ENCODE measurements around the gene FAU. TPM values are rescaled to one million over a fixed set of nuclear protein-coding genes. Genes with fewer than 3 reads are reported as not detected.

Gene FAU
- total RNA-seq, 4 donors from 2014 or later, result 353 to 521 (median 436) TPM

GRCh38 chr11:65131895-65132237, 9.9 kb upstream of the FAU start:
- Histone ChIP-seq H3K9me3 (no peaks in the 10 kb centered on the region), H3K27me3 (no peaks in the 10 kb centered on the region), H3K4me1 (peaks cover 27 to 29% of the 10 kb centered on the region in 2 donors), H3K36me3 (peaks cover 0 to 60% of the 10 kb centered on the region in 2 donors), H3K4me3 (no peak overlapping the region), H3K27ac (peak overlapping the region in 1 of 4 donors; percentile 31)
- DNase-seq (no peak), ATAC-seq (no peak)
- TF ChIP-seq CTCF (IDR thresholded peaks at IDR 0.05 in 4 of 5, conservative IDR thresholded peaks at IDR 0.05 in 1 of 5) (no peak), POLR2A (IDR thresholded peaks at IDR 0.05) (no peak)
- in situ Hi-C loops (cut with MboI; ENCODE audit: low sequenced_read_pairs in 4 of 4) (no loop called here), intact Hi-C loops (cut with DNase I; ENCODE audit: low total_unique reads) (loop anchor here (2.0 kb wide), 1 partner anchor 725 kb away; no protein-coding TSS in a partner anchor)

- peaks cover 0 to 65% of the 10 kb centered on the region in 2 donors for H3K36me3 ChIP-seq
- no peaks in the 10 kb centered on the region for H3K27me3 ChIP-seq
- no peak for ATAC-seq
- intact Hi-C loops (cut with DNase I; ENCODE audit: low total_unique reads) (no loop called here), in situ Hi-C loops (cut with MboI; ENCODE audit: low sequenced_read_pairs in 4 of 4) (no loop called here)
- peaks cover 27 to 29% of the 10 kb centered on the region in 2 donors for H3K4me1 ChIP-seq
- H3K4me3 ChIP-seq, result no peak overlapping the region
- no peaks in the 10 kb centered on the region for H3K9me3 ChIP-seq
- TF ChIP-seq CTCF (IDR thresholded peaks at IDR 0.05 in 4 of 5, conservative IDR thresholded peaks at IDR 0.05 in 1 of 5), result no peak
- TF ChIP-seq POLR2A (IDR thresholded peaks at IDR 0.05), result no peak
- no peak overlapping the region for H3K27ac ChIP-seq
- DNase-seq, result no peak
These were observed 9.5 kb upstream of the FAU start for GRCh38 chr11:65131417-65131776.

GRCh38 chr11:65130631-65131416, 8.9 kb upstream of the FAU start:
- in situ Hi-C loops (cut with MboI; ENCODE audit: low sequenced_read_pairs in 4 of 4), result no loop called here
- H3K9me3 ChIP-seq, result no peaks in the 10 kb centered on the region
- H3K4me1 ChIP-seq, result peaks cover 21 to 25% of the 10 kb centered on the region in 2 donors
- H3K4me3 ChIP-seq, result no peak overlapping the region
- no peak for ATAC-seq
- H3K27ac ChIP-seq, result no peak overlapping the region
- peaks cover 0 to 71% of the 10 kb centered on the region in 2 donors for H3K36me3 ChIP-seq
- no peak for TF ChIP-seq CTCF (IDR thresholded peaks at IDR 0.05 in 4 of 5, conservative IDR thresholded peaks at IDR 0.05 in 1 of 5)
- TF ChIP-seq POLR2A (IDR thresholded peaks at IDR 0.05), result no peak
- DNase-seq, result no peak
- intact Hi-C loops (cut with DNase I; ENCODE audit: low total_unique reads), result no loop called here
- no peaks in the 10 kb centered on the region for H3K27me3 ChIP-seq

- Histone ChIP-seq H3K4me1 (peaks cover 15 to 18% of the 10 kb centered on the region in 2 donors), H3K4me3 (no peak overlapping the region), H3K27me3 (no peaks in the 10 kb centered on the region), H3K27ac (no peak overlapping the region), H3K9me3 (no peaks in the 10 kb centered on the region), H3K36me3 (peaks cover 0 to 81% of the 10 kb centered on the region in 2 donors)
- no peak for DNase-seq
- intact Hi-C loops (cut with DNase I; ENCODE audit: low total_unique reads), result no loop called here
- in situ Hi-C loops (cut with MboI; ENCODE audit: low sequenced_read_pairs in 4 of 4), result no loop called here
- no peak for ATAC-seq
- no peak for TF ChIP-seq CTCF (IDR thresholded peaks at IDR 0.05 in 4 of 5, conservative IDR thresholded peaks at IDR 0.05 in 1 of 5)
- no peak for TF ChIP-seq POLR2A (IDR thresholded peaks at IDR 0.05)
These were observed 7.9 kb upstream of the FAU start for GRCh38 chr11:65129649-65130441.
